Smooth muscle cell of the umbilical artery (primary cell): ENCODE data around the gene GRB14. TPM values are rescaled to one million over a fixed set of nuclear protein-coding genes. Genes with fewer than 3 reads are reported as not detected.

Experiments
- total RNA-seq: library from RNA; depleted of rRNA; stranded (reverse); fragments of >200 nt; gene quantifications from 2 replicates; pipeline ENCODE4 v1.2.3, GENCODE V29; 2014

The GRB14 gene
- total RNA-seq = 0.30 and 1.7 TPM in 2 replicates

GRCh38 chr2:164620873-164621763 lies at the start of gene GRB14:
Gene GRB14 (minus strand): TSS chr2:164621482. CDS start chr2:164621309, 173 bp downstream.

Other genes with a start within 250 kb of the GRB14 start
- 22.0 and 26.9 TPM in 2 replicates for gene COBLL1, start 220.3 kb upstream of the GRB14 start, total RNA-seq